Body of pancreas (tissue), 4 donors: ENCODE results near the gene EXOSC7.

ENCODE experiments used
- CTCF ChIP-seq, 7 experiments: fragments of 450-650 bp in 4 of 7; fragments of 200-600 bp in 3 of 7; sonication (generic) in 3 of 7; IDR thresholded peaks; one replicate each; pipeline ENCODE4 v1.5.1; 2016 to 2019; ENCODE audit warnings: antibody characterized with exemption in 7 of 7
- POLR2A ChIP-seq, 3 donors: fragments of 450-650 bp; IDR thresholded peaks; one replicate each; pipeline ENCODE4 v1.6.1; 2016; ENCODE audit warnings: antibody characterized with exemption in 3 of 3, mild to moderate bottlenecking in 2 of 3

- TF ChIP-seq CTCF (IDR thresholded peaks at IDR 0.05): no peak
- TF ChIP-seq POLR2A (IDR thresholded peaks at IDR 0.05): no peak
Measured at GRCh38 chr3:45041666-45042065, 65.6 kb downstream of the EXOSC7 start.
